ENCODE measurements around the gene INSYN2B. TPM values are rescaled to one million over a fixed set of nuclear protein-coding genes. Genes with fewer than 3 reads are reported as not detected.

Gene INSYN2B
- total and polyA plus RNA-seq, 2 of the 4 experiments (the other 2 are of a cell fraction) = 9.1 to 33.5 TPM

GRCh38 chr5:169904508-169904907, 75.8 kb downstream of the INSYN2B start:
- Histone ChIP-seq H2BK120ac (ENCODE audit: low read depth, low read length) (no peak overlapping the region), H4K20me1 (ENCODE audit: insufficient read depth, low read length) (no peaks in the 10 kb centered on the region), H3K18ac (ENCODE audit: low read depth, low read length) (no peak overlapping the region), H4K91ac (ENCODE audit: insufficient read depth, low read depth, low read length) (no peak overlapping the region), H3K27me3 (ENCODE audit: control insufficient read depth, insufficient read depth, low read length) (no peaks in the 10 kb centered on the region), H2AK9ac (replicated peaks; ENCODE audit: low read depth, low read length, poor library complexity) (peak overlapping the region; percentile 23), H3K4me3 (ENCODE audit: insufficient read depth, low read depth, low read length) (no peak overlapping the region), H2AK5ac (ENCODE audit: low read depth, low read length) (no peak overlapping the region), H3K14ac (replicated peaks; ENCODE audit: low read depth, low read length) (no peak overlapping the region), H3K56ac (ENCODE audit: extremely low read depth, insufficient read depth, low read length) (no peak overlapping the region), H4K5ac (ENCODE audit: low read depth, low read length) (no peak overlapping the region), H3K9me1 (ENCODE audit: insufficient read depth, low read length) (peaks cover 2% of the 10 kb centered on the region; the same call in 1 of the 2 replicates), H3K4me2 (ENCODE audit: low read depth, low read length) (no peak overlapping the region), H3K36me3 (ENCODE audit: control insufficient read depth, insufficient read depth, low read length) (no peaks in the 10 kb centered on the region; the same call in 1 of the 2 replicates), H3K9ac (ENCODE audit: low read depth, low read length) (no peak overlapping the region), H3K27ac (ENCODE audit: insufficient read depth, low read length) (no peak overlapping the region), H4K8ac (ENCODE audit: low read depth in 2 of 2, low read length in 2 of 2) (no peak overlapping the region), H3K9me3 (ENCODE audit: control insufficient read depth, insufficient read depth, low read length) (no peaks in the 10 kb centered on the region), H2AFZ (replicated peaks; ENCODE audit: low read length, poor library complexity) (no peak overlapping the region), H2BK5ac (ENCODE audit: low read depth, low read length, poor library complexity, severe bottlenecking) (no peak overlapping the region), H2BK20ac (ENCODE audit: low read depth, low read length) (no peak overlapping the region), H2BK15ac (ENCODE audit: low read depth, low read length) (no peak overlapping the region), H3K79me1 (ENCODE audit: low read depth in 1 of 2, low read length in 2 of 2) (peaks cover 8 to 15% of the 10 kb centered on the region in 2 experiments; a peak in 3 of 4 replicates), H3K23ac (ENCODE audit: low read depth, low read length) (no peak overlapping the region), H3K4ac (ENCODE audit: low read depth, low read length) (no peak overlapping the region), H3K4me1 (ENCODE audit: control insufficient read depth, insufficient read depth, low read length) (no peaks in the 10 kb centered on the region)
- ChIA-PET POLR2A (ENCODE audit: unreplicated experiment) (no interaction called here), CTCF (interaction anchor here (0.6 to 1.0 kb wide), 2 partner anchors 9 to 187 kb away, joined by 3 read pairs; no protein-coding TSS in a partner anchor)
- dilution Hi-C loops (cut with HindIII; ENCODE audit: low sequenced_read_pairs, unreplicated experiment) (no loop called here), in situ Hi-C loops (cut with MboI; ENCODE audit: low sequenced_read_pairs) (no loop called here), intact Hi-C loops (cut with micrococcal nuclease) (no loop called here)
- TF ChIP-seq CTCF (conservative IDR thresholded peaks at IDR 0.05; ENCODE audit: low read depth, low read length) (no peak), BHLHE40 (IDR thresholded peaks at IDR 0.05; ENCODE audit: low read depth, low read length) (no peak), ELK1 (IDR thresholded peaks at IDR 0.05; ENCODE audit: borderline replicate concordance, low read depth, low read length) (no peak), CHD1 (IDR thresholded peaks at IDR 0.05; ENCODE audit: low read depth, low read length) (no peak), MAFK (IDR thresholded peaks at IDR 0.05; ENCODE audit: low read depth, low read length) (no peak), MAZ (IDR thresholded peaks at IDR 0.05; ENCODE audit: borderline replicate concordance, low read depth, low read length) (no peak), SMC3 (IDR thresholded peaks at IDR 0.05; ENCODE audit: low read depth, low read length) (no peak), FOS (IDR thresholded peaks at IDR 0.05; ENCODE audit: low read depth, low read length) (no peak), RAD21 (IDR thresholded peaks at IDR 0.05; ENCODE audit: low read length) (no peak), RCOR1 (IDR thresholded peaks at IDR 0.05; ENCODE audit: insufficient replicate concordance, low read length) (no peak)
- BruUV-seq (replicated peaks) = no TSS peak
- DNase-seq = no peak
- no peak for ATAC-seq (ENCODE audit: low read depth)
- WGBS, 2 experiments (ENCODE audit: extremely low coverage in 2 of 2, insufficient read length in 1 of 2) = 40% methylated on average over 1 of the region's 5 CpGs; no CpG with 5 or more reads in 1 of the 2 experiments
